Trophoblast cell (in vitro differentiated cells and primary cell): Measurements from ENCODE around the gene CALHM5. TPM values are rescaled to one million over a fixed set of nuclear protein-coding genes. Genes with fewer than 3 reads are reported as not detected.

ENCODE experiments used
- DNase-seq, 2 donors: peaks; one replicate each; pipeline ENCODE4 v3.0.0-alpha.2; 2016
- H2AFZ ChIP-seq: 2 replicates; pipeline ENCODE4 v1.6.1; 2013; ENCODE audit warnings: low read length, moderate library complexity, mild to moderate bottlenecking; ENCODE audit not compliant: insufficient read depth, poor library complexity
- H2AK5ac ChIP-seq: 2 replicates; pipeline ENCODE4 v1.6.1; 2013; ENCODE audit warnings: mild to moderate bottlenecking, low read length
- H2BK120ac ChIP-seq: 2 replicates; pipeline ENCODE4 v1.6.1; 2013; ENCODE audit warnings: low read length, mild to moderate bottlenecking, moderate library complexity; ENCODE audit not compliant: insufficient read depth, poor library complexity
- H2BK12ac ChIP-seq: 2 replicates; pipeline ENCODE4 v1.6.1; 2013; ENCODE audit warnings: mild to moderate bottlenecking, low read length, moderate library complexity
- H2BK5ac ChIP-seq: 2 replicates; pipeline ENCODE4 v1.6.1; 2013; ENCODE audit warnings: low read length, low read depth, moderate library complexity, mild to moderate bottlenecking; ENCODE audit not compliant: poor library complexity
- H3K14ac ChIP-seq: 2 replicates; pipeline ENCODE4 v1.6.1; 2013; ENCODE audit warnings: mild to moderate bottlenecking, low read length
- H3K18ac ChIP-seq: 2 replicates; pipeline ENCODE4 v1.6.1; 2013; ENCODE audit warnings: mild to moderate bottlenecking, low read length
- H3K23ac ChIP-seq: 2 replicates; pipeline ENCODE4 v1.6.1; 2013; ENCODE audit warnings: low read length
- H3K27ac ChIP-seq: 2 replicates; pipeline ENCODE4 v1.5.1; 2013; ENCODE audit warnings: low read depth, mild to moderate bottlenecking, inconsistent platforms, low read length, moderate library complexity
- H3K27me3 ChIP-seq: 2 replicates; pipeline ENCODE4 v1.6.1; 2013; ENCODE audit warnings: inconsistent platforms, mild to moderate bottlenecking, low read length, moderate library complexity; ENCODE audit not compliant: insufficient read depth
- H3K36me3 ChIP-seq, 2 experiments: 1 replicate in 1 of 2; 2 replicates in 1 of 2; pipeline ENCODE4 v1.6.1; 2013; ENCODE audit warnings: low read length in 2 of 2, mild to moderate bottlenecking in 2 of 2, moderate library complexity in 1 of 2; ENCODE audit not compliant: insufficient read depth in 2 of 2, control insufficient read depth in 1 of 2
- H3K4ac ChIP-seq: 2 replicates; pipeline ENCODE4 v1.6.1; 2013; ENCODE audit warnings: low read depth, mild to moderate bottlenecking, low read length, moderate library complexity
- H3K4me1 ChIP-seq, 2 experiments: 1 replicate in 1 of 2; 2 replicates in 1 of 2; pipeline ENCODE4 v1.6.1; 2013; ENCODE audit warnings: low read length in 2 of 2, mild to moderate bottlenecking in 2 of 2, moderate library complexity in 1 of 2; ENCODE audit not compliant: insufficient read depth in 2 of 2, control insufficient read depth in 1 of 2
- H3K4me2 ChIP-seq: 2 replicates; pipeline ENCODE4 v1.6.1; 2013; ENCODE audit warnings: inconsistent platforms, mild to moderate bottlenecking, low read length, moderate library complexity
- H3K4me3 ChIP-seq: 2 replicates; pipeline ENCODE4 v1.5.1; 2013; ENCODE audit warnings: mild to moderate bottlenecking, low read depth, low read length, inconsistent platforms
- H3K79me1 ChIP-seq: one replicate; pipeline ENCODE4 v1.6.1; 2013; ENCODE audit warnings: low read length
- H3K79me2 ChIP-seq: 2 replicates; pipeline ENCODE4 v1.6.1; 2013; ENCODE audit warnings: low read length, mild to moderate bottlenecking; ENCODE audit not compliant: control insufficient read depth, insufficient read depth, poor library complexity
- H3K9ac ChIP-seq: 2 replicates; pipeline ENCODE4 v1.6.1; 2013; ENCODE audit warnings: mild to moderate bottlenecking, low read length
- H3K9me3 ChIP-seq: 2 replicates; pipeline ENCODE4 v1.6.1; 2013; ENCODE audit warnings: low read depth, mild to moderate bottlenecking, control low read depth, inconsistent platforms, low read length; ENCODE audit not compliant: insufficient read depth
- H4K12ac ChIP-seq: 2 replicates; pipeline ENCODE4 v1.6.1; 2013; ENCODE audit warnings: low read depth, mild to moderate bottlenecking, low read length, moderate library complexity
- H4K8ac ChIP-seq: 2 replicates; pipeline ENCODE4 v1.6.1; 2013; ENCODE audit warnings: low read depth, mild to moderate bottlenecking, low read length, moderate library complexity
- H4K91ac ChIP-seq: one replicate; pipeline ENCODE4 v1.6.1; 2013; ENCODE audit warnings: low read depth, mild to moderate bottlenecking, low read length, moderate library complexity
- WGBS: extraction: QIAGEN DNeasy Blood & Tissue Kit; methylation state at CpG from one replicate; pipeline ENCODE4 v1.1.7; 2013; ENCODE audit warnings: missing lambda C conversion rate; ENCODE audit not compliant: insufficient read length, insufficient coverage; ENCODE audit errors: extremely low coverage; 5-methylcytosine and 5-hydroxymethylcytosine counted together
- polyA plus RNA-seq: library from polyadenylated mRNA; stranded (reverse); fragments of 200-250 nt; gene quantifications from 2 replicates; pipeline ENCODE4 v1.2.3, GENCODE V29; 2013

Gene CALHM5, protein sequence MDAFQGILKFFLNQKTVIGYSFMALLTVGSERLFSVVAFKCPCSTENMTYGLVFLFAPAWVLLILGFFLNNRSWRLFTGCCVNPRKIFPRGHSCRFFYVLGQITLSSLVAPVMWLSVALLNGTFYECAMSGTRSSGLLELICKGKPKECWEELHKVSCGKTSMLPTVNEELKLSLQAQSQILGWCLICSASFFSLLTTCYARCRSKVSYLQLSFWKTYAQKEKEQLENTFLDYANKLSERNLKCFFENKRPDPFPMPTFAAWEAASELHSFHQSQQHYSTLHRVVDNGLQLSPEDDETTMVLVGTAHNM
- polyA plus RNA-seq, result 0.38 and 0.39 TPM in 2 replicates

- H3K4me2 ChIP-seq, result peak within 1 kb of the TSS; percentile 4
- H3K27ac ChIP-seq, result peak within 1 kb of the TSS; percentile 12
- peaks cover 3% of the 10 kb centered on the region for H3K79me1 ChIP-seq
- H2BK12ac ChIP-seq, result peak within 1 kb of the TSS; percentile 37
- H4K8ac ChIP-seq, result peak within 1 kb of the TSS; percentile 37
- no peaks in the 10 kb centered on the region for H3K79me2 ChIP-seq
- no peak within 1 kb of the TSS for H3K4me3 ChIP-seq
- H2BK120ac ChIP-seq, result peak within 1 kb of the TSS; percentile 2
- DNase-seq, result peak; percentile 65 to 95
- no peak within 1 kb of the TSS for H3K18ac ChIP-seq
- H2BK5ac ChIP-seq, result peak within 1 kb of the TSS; percentile 42
- no peaks in the 10 kb centered on the region for H3K36me3 ChIP-seq
- peak within 1 kb of the TSS; percentile 12 for H2AFZ ChIP-seq
- no peak within 1 kb of the TSS for H3K23ac ChIP-seq
- H3K4me1 ChIP-seq, result peaks cover 0 to 4% of the 10 kb centered on the region in 2 experiments
- H3K4ac ChIP-seq, result no peak within 1 kb of the TSS
- no peak within 1 kb of the TSS for H3K9ac ChIP-seq
- no peaks in the 10 kb centered on the region for H3K9me3 ChIP-seq
- no peak within 1 kb of the TSS for H4K91ac ChIP-seq
- H2AK5ac ChIP-seq, result no peak within 1 kb of the TSS
- H4K12ac ChIP-seq, result no peak within 1 kb of the TSS
- peak within 1 kb of the TSS; percentile 24 for H3K14ac ChIP-seq
- no CpG with 5 or more reads among the region's 10 CpGs for WGBS
- H3K27me3 ChIP-seq, result no peaks in the 10 kb centered on the region
These were observed at the start of gene CALHM5 for GRCh38 chr6:116511424-116512110. Gene CALHM5, plus strand, starts transcription at chr6:116511639. Its CDS starts 58 bp downstream, at chr6:116511697.

- Histone ChIP-seq H3K27me3 (no peaks in the 10 kb centered on the region), H3K14ac (no peak overlapping the region), H4K91ac (no peak overlapping the region), H2BK5ac (no peak overlapping the region), H3K4me1 (peaks cover 7 to 8% of the 10 kb centered on the region in 2 experiments), H2BK12ac (no peak overlapping the region), H3K79me2 (no peaks in the 10 kb centered on the region), H3K36me3 (no peaks in the 10 kb centered on the region), H4K8ac (peak overlapping the region; percentile 37), H2BK120ac (no peak overlapping the region), H3K9me3 (no peaks in the 10 kb centered on the region), H3K4me2 (peak overlapping the region; percentile 95), H3K4me3 (peak overlapping the region; percentile 76), H3K27ac (no peak overlapping the region), H3K4ac (no peak overlapping the region), H4K12ac (no peak overlapping the region), H3K18ac (no peak overlapping the region), H2AFZ (peak overlapping the region; percentile 26), H3K79me1 (no peaks in the 10 kb centered on the region), H3K23ac (no peak overlapping the region), H3K9ac (peak overlapping the region; percentile 64), H2AK5ac (no peak overlapping the region)
- no CpG with 5 or more reads among the region's 84 CpGs for WGBS
- DNase-seq, result peak; percentile 91 to 92
These were observed 49.2 kb upstream of the CALHM5 start for GRCh38 chr6:116461932-116462885.

- Histone ChIP-seq H3K9ac (no peak overlapping the region), H3K4me1 (peaks cover 7 to 8% of the 10 kb centered on the region in 2 experiments), H3K4ac (no peak overlapping the region), H3K9me3 (no peaks in the 10 kb centered on the region), H3K23ac (no peak overlapping the region), H2AK5ac (no peak overlapping the region), H3K27me3 (no peaks in the 10 kb centered on the region), H3K4me3 (no peak overlapping the region), H3K79me1 (no peaks in the 10 kb centered on the region), H2BK120ac (no peak overlapping the region), H2BK5ac (no peak overlapping the region), H4K8ac (no peak overlapping the region), H3K36me3 (no peaks in the 10 kb centered on the region), H2BK12ac (no peak overlapping the region), H4K12ac (no peak overlapping the region), H3K79me2 (no peaks in the 10 kb centered on the region), H3K4me2 (no peak overlapping the region), H3K14ac (no peak overlapping the region), H3K18ac (no peak overlapping the region), H4K91ac (no peak overlapping the region), H2AFZ (no peak overlapping the region), H3K27ac (no peak overlapping the region)
- peak in 1 of 2 donors; percentile 58 for DNase-seq
- WGBS, result no CpG with 5 or more reads among the region's 4 CpGs
These were observed 48.1 kb upstream of the CALHM5 start for GRCh38 chr6:116463301-116463700.

DNA sequence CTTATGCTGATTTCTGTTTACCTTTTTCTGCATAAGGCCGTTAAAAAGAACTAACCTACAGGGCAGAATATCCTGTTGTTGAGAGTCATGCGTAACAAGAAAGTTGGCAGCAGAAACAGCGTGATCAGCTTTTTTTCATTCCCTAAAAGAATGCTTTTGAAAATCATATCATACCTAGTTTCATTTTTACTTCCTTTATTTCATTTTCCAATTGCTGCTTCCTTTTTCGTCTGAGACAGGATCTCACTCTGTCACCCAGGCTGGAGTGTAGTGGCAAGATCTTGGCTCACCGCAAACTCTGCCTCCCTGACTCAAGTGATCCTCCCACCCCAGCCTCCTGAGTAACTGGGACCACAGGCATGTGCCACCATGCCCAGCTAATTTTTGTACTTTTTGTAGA, 46.2 kb upstream of the CALHM5 start:
- no peak overlapping the region for H2AFZ ChIP-seq
- H3K27me3 ChIP-seq, result no peaks in the 10 kb centered on the region
- no peaks in the 10 kb centered on the region for H3K79me2 ChIP-seq
- H3K23ac ChIP-seq, result no peak overlapping the region
- no peaks in the 10 kb centered on the region for H3K36me3 ChIP-seq
- no peak overlapping the region for H4K91ac ChIP-seq
- H3K79me1 ChIP-seq, result no peaks in the 10 kb centered on the region
- peak in 1 of 2 donors; percentile 27 for DNase-seq
- no peak overlapping the region for H3K14ac ChIP-seq
- WGBS, result no CpG with 5 or more reads among the region's 5 CpGs
- H3K4me1 ChIP-seq, result peaks cover 7 to 8% of the 10 kb centered on the region in 2 experiments
- H3K9ac ChIP-seq, result no peak overlapping the region
- H2BK5ac ChIP-seq, result no peak overlapping the region
- H4K8ac ChIP-seq, result no peak overlapping the region
- H4K12ac ChIP-seq, result no peak overlapping the region
- no peaks in the 10 kb centered on the region for H3K9me3 ChIP-seq
- no peak overlapping the region for H3K27ac ChIP-seq
- H2BK120ac ChIP-seq, result no peak overlapping the region
- no peak overlapping the region for H3K4ac ChIP-seq
- no peak overlapping the region for H3K18ac ChIP-seq
- H3K4me3 ChIP-seq, result no peak overlapping the region
- H2BK12ac ChIP-seq, result no peak overlapping the region
- no peak overlapping the region for H2AK5ac ChIP-seq
- H3K4me2 ChIP-seq, result no peak overlapping the region
